ENCODE data around the gene INTS2.
"Not testable (repeated sequence)": the region's sequence is repeated elsewhere in the genome, so short reads cannot be mapped to it uniquely, and the experiment has no call there.

The INTS2 gene, protein sequence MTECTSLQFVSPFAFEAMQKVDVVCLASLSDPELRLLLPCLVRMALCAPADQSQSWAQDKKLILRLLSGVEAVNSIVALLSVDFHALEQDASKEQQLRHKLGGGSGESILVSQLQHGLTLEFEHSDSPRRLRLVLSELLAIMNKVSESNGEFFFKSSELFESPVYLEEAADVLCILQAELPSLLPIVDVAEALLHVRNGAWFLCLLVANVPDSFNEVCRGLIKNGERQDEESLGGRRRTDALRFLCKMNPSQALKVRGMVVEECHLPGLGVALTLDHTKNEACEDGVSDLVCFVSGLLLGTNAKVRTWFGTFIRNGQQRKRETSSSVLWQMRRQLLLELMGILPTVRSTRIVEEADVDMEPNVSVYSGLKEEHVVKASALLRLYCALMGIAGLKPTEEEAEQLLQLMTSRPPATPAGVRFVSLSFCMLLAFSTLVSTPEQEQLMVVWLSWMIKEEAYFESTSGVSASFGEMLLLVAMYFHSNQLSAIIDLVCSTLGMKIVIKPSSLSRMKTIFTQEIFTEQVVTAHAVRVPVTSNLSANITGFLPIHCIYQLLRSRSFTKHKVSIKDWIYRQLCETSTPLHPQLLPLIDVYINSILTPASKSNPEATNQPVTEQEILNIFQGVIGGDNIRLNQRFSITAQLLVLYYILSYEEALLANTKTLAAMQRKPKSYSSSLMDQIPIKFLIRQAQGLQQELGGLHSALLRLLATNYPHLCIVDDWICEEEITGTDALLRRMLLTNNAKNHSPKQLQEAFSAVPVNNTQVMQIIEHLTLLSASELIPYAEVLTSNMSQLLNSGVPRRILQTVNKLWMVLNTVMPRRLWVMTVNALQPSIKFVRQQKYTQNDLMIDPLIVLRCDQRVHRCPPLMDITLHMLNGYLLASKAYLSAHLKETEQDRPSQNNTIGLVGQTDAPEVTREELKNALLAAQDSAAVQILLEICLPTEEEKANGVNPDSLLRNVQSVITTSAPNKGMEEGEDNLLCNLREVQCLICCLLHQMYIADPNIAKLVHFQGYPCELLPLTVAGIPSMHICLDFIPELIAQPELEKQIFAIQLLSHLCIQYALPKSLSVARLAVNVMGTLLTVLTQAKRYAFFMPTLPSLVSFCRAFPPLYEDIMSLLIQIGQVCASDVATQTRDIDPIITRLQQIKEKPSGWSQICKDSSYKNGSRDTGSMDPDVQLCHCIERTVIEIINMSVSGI

GRCh38 chr17:61927208-61928100 lies at the start of gene INTS2:
Gene INTS2, minus strand, starts transcription at chr17:61927982. Its CDS starts 1,338 bp downstream, at chr17:61926644.
- DNase-seq = peak; percentile 87 to 96 (median 95)

- DNase-seq = no peak
Observed at GRCh38 chr17:61974115-61974514, 46.3 kb upstream of the INTS2 start.

DNA sequence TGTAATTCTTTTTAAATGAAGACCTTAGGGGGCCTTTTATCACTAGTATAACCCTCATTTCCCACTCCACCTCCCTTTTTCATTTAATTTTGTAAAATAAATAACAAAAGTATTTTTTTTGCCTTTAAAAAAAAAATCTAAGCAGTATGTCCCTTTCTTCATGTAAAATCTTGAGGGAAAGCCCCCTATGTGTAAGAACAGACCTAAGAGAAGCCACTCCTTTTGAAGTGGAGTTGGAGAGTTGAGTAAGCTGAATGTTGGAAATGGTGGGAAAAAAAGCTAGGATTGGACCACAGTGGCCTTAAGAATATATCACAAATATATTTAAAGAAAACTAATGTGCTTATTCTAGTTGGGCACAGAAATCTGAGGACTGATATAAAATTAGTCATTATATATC lies 44.5 kb upstream of the INTS2 start:
- DNase-seq = no peak

- DNase-seq = no peak
Observed at GRCh38 chr17:61970030-61970429, 42.2 kb upstream of the INTS2 start.

- no peak for DNase-seq
Observed at GRCh38 chr17:61968757-61969156, 41.0 kb upstream of the INTS2 start.

GRCh38 chr17:61967729-61968128 lies 39.9 kb upstream of the INTS2 start:
- no peak for DNase-seq

DNA sequence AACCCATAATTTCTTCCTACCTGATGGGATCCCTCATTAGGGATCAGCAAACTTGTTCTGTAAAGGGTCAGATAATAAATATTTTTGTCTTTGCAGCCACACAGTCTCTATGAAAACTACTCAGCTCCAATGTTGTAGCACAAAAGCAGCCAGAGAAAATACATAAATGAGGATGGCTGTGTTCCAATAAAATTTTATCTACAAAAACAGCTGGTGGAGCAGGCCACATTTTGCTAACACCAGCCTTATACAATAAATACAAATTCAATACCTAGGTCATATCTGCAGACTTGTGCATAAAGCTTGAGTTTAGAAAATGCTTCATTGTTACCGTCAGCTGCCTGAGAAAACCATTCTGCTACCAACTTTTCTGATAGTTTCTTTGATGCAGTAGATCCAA lies 38.4 kb upstream of the INTS2 start:
- no peak for DNase-seq

DNA sequence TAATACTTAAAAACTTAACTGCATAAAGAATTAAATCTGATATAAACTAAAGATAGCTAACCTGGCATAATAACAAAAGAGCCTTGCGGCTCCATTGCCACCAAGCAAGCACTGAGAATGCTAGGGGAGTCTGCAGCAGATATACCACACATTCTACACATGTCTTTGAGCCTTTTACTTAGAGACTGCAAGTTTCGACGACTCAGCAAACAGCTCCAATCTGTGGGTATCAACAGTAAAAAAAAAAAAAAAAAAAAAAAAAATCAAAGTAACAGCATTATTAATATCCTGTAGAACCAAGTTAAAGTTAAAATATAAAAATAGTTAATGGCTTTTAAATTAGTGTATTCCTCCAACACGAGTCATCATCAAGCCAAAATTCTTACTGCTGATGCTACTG lies 27.8 kb upstream of the INTS2 start:
- DNase-seq = no peak

- DNase-seq = no peak
Observed at GRCh38 chr17:61947367-61948078, 19.7 kb upstream of the INTS2 start.

GRCh38 chr17:61946359-61946758 lies 18.6 kb upstream of the INTS2 start:
- DNase-seq = no peak

- no peak for DNase-seq
Observed at GRCh38 chr17:61943117-61943516, 15.3 kb upstream of the INTS2 start.

GRCh38 chr17:61942085-61942484 lies 14.3 kb upstream of the INTS2 start:
- no peak for DNase-seq

DNA sequence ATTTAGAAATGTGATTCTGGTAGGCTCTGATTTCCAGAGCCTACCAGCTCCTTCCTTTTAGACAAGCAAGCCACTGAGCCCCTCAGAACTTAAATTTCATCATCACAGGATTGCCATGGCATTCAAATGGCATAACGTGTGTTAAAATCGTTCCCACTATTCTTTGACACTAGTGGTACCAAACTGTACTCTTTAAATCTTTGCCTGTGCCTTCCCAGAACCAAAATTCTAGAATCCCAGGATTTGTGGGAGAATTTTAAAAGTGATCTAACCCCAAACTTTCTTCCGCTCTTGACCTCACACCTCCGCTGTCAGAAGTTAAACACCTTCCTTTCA lies 287 bp upstream of the INTS2 start:
- no peak for DNase-seq

DNA sequence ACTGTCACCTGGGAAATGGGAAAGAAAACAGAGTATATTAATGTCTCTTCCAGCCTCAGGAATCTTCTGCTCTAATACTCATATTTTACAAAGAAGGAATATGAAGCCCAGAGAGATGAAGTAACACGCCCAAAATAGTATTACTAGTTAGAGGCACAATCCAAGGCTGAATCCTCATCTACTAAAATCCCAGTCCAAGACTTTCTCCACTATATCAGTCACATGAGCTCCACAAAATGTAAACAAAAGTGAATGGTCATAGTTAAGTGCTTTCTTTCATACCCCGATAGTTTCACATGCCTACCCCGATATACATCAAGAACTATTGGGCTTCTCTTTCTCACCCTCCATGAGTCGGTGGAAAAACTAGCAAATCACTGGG lies 965 bp downstream of the INTS2 start:
- no peak for DNase-seq

DNA sequence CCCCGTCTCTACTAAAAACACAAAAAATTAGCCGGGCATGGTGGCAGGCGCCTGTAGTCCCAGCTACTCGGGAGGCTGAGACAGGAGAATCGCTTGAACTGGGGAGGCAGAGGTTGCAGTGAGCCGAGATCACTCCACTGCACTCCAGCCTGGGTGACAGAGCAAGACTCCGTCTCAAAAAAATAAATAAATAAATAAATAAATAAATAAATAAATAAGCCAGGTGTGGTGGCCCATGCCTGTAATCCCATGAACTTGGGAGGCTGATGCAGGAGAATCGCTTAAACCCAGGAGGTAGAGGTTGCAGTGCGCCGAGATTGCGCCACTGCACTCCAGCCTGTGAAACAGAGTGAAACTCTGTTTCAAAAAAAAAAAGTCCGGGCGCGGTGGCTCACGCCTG lies 12.6 kb downstream of the INTS2 start:
- DNase-seq = not testable (repeated sequence)

- DNase-seq = no peak
Observed at GRCh38 chr17:61908292-61909037, 19.3 kb downstream of the INTS2 start.

DNA sequence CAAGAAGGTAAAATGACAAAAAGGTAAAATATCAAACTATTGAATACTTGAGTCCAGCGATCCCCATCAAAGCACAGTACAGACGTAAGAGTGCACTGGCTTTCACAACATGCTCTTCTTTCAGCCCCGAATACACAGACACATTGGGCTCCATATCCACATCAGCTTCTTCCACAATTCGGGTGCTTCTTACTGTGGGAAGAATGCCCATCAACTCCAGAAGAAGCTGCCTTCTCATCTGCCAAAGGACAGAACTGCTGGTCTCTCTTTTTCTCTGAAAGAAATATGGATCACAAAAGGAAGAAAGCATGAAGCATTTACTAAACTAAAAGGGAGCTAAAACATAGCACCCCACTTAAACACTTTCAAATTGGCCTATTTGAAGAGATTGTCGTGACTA lies 20.4 kb downstream of the INTS2 start:
- no peak for DNase-seq

GRCh38 chr17:61904094-61904710 lies 23.6 kb downstream of the INTS2 start:
- DNase-seq = no peak

- no peak for DNase-seq
Observed at GRCh38 chr17:61903251-61903650, 24.5 kb downstream of the INTS2 start.

DNA sequence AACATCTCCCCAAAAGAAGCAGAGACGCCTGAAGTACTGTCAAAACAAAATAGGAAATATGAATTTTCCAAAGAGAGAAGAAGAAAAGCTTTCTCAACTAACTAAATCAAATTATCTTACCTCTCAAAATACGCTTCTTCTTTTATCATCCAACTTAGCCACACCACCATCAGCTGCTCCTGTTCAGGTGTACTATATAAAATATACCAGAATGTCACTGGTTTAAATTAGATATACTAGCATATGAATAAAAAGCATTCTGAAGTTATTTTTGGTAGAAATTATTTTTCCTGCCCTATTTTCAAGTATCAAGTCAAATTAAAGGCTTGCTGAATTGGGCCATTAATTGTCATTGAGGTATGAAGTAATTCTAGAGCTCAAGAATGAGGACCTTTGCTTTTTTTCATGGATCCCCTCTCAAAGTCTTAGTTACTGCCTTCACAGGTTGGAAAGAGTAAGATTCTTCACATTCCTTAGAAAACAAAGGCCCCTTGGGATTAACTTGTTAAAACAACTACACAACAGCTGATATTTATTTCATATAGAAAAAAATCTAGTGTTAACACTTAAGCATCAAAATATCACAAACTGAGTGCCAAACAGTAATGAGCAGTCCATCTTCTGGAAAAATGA lies 30.1 kb downstream of the INTS2 start:
- DNase-seq = no peak

Measured in NCI-H1417 (cell line).